Tibial artery (tissue), 4 donors: ENCODE measurements around the gene FGGY.
"Not testable (repeated sequence)": the region's sequence is repeated elsewhere in the genome, so short reads cannot be mapped to it uniquely, and the experiment has no call there.

ENCODE experiments used
- DNase-seq, 2 donors: peaks; one replicate each; pipeline ENCODE4 v3.0.0-alpha.2; 2019
- H3K27ac ChIP-seq, 2 donors: fragments of 200-600 bp; sonication (generic) in 1 of 2; 1 replicate in 1 of 2; 2 replicates in 1 of 2; pipeline ENCODE4 v1.5.1; 2018 to 2019; ENCODE audit warnings: mild to moderate bottlenecking in 1 of 2
- H3K27me3 ChIP-seq, 2 donors: fragments of 200-600 bp; sonication (generic) in 1 of 2; one replicate each; pipeline versions ENCODE4 v1.5.1 to v1.6.0; 2016 to 2019
- H3K36me3 ChIP-seq, 3 donors: fragments of 200-600 bp; sonication (generic) in 2 of 3; one replicate each; pipeline ENCODE4 v1.5.1; 2016 to 2019; ENCODE audit warnings: mild to moderate bottlenecking in 2 of 3
- H3K4me1 ChIP-seq, 4 donors: fragments of 200-600 bp; sonication (generic) in 2 of 4; 1 replicate in 3 of 4; 2 replicates in 1 of 4; pipeline ENCODE4 v1.5.1; 2016 to 2019
- H3K4me3 ChIP-seq, 2 donors: fragments of 200-600 bp; sonication (generic) in 1 of 2; 1 replicate in 1 of 2; 2 replicates in 1 of 2; pipeline ENCODE4 v1.5.1; 2018 to 2019; ENCODE audit warnings: mild to moderate bottlenecking in 2 of 2
- H3K9me3 ChIP-seq, 3 donors: fragments of 200-600 bp; sonication (generic) in 1 of 3; one replicate each; pipeline ENCODE4 v1.5.1; 2016 to 2019
- CTCF ChIP-seq, 2 experiments: fragments of 200-600 bp in 1 of 2; fragments of 450-650 bp in 1 of 2; IDR thresholded peaks; one replicate each; pipeline ENCODE4 v1.5.1; 2017 to 2019; ENCODE audit warnings: antibody characterized with exemption in 2 of 2, mild to moderate bottlenecking in 1 of 2, moderate library complexity in 1 of 2
- intact Hi-C: fragments of 100-400 bp; cut with DNase I; formaldehyde crosslinking; loops from one replicate; pipeline ENCODE4 v1.15.0; 2023; ENCODE audit warnings: low total_unique reads

The FGGY gene

GRCh38 chr1:59528900-59529299, 232.0 kb downstream of the FGGY start:
- intact Hi-C loops: loop anchor here (10.0 kb wide), 1 partner anchor 74 kb away; no protein-coding TSS in a partner anchor
- Histone ChIP-seq H3K4me3 (no peak overlapping the region), H3K36me3 (no peaks in the 10 kb centered on the region), H3K9me3 (no peaks in the 10 kb centered on the region), H3K27me3 (no peaks in the 10 kb centered on the region), H3K27ac (no peak overlapping the region), H3K4me1 (no peaks in the 10 kb centered on the region)
- TF ChIP-seq CTCF (IDR thresholded peaks at IDR 0.05): no peak
- DNase-seq: no peak

- H3K9me3 ChIP-seq: no peaks in the 10 kb centered on the region
- intact Hi-C loops: no loop called here
Observed at GRCh38 chr1:59530119-59530518, 233.2 kb downstream of the FGGY start.

GRCh38 chr1:59532102-59532501, 235.2 kb downstream of the FGGY start:
- no peaks in the 10 kb centered on the region for H3K36me3 ChIP-seq
- no peak for DNase-seq
- no peaks in the 10 kb centered on the region for H3K27me3 ChIP-seq
- intact Hi-C loops: no loop called here
- no peak overlapping the region for H3K4me3 ChIP-seq
- no peaks in the 10 kb centered on the region for H3K9me3 ChIP-seq
- no peaks in the 10 kb centered on the region for H3K4me1 ChIP-seq
- no peak for TF ChIP-seq CTCF (IDR thresholded peaks at IDR 0.05)
- H3K27ac ChIP-seq: no peak overlapping the region

More at GRCh38 chr1:59530119-59530518, 233.2 kb downstream of the FGGY start:
- Histone ChIP-seq H3K27ac (no peak overlapping the region), H3K4me1 (no peaks in the 10 kb centered on the region), H3K36me3 (no peaks in the 10 kb centered on the region), H3K4me3 (no peak overlapping the region), H3K27me3 (no peaks in the 10 kb centered on the region)
- no peak for DNase-seq
- no peak for TF ChIP-seq CTCF (IDR thresholded peaks at IDR 0.05)

GRCh38 chr1:59538476-59538875, 241.6 kb downstream of the FGGY start:
- intact Hi-C loops, H3K4me1 ChIP-seq, H3K27me3 ChIP-seq, H3K9me3 ChIP-seq, H3K4me3 ChIP-seq, DNase-seq, H3K27ac ChIP-seq, H3K36me3 ChIP-seq: not testable (repeated sequence)

GRCh38 chr1:59539961-59540681, 243.2 kb downstream of the FGGY start:
- no peak overlapping the region for H3K27ac ChIP-seq
- H3K9me3 ChIP-seq: no peaks in the 10 kb centered on the region
- no peaks in the 10 kb centered on the region for H3K27me3 ChIP-seq
- intact Hi-C loops: no loop called here
- peaks cover 0 to 5% (median 0%) of the 10 kb centered on the region in 4 donors for H3K4me1 ChIP-seq
- no peak for TF ChIP-seq CTCF (IDR thresholded peaks at IDR 0.05)
- no peak for DNase-seq
- H3K36me3 ChIP-seq: no peaks in the 10 kb centered on the region
- no peak overlapping the region for H3K4me3 ChIP-seq

- Histone ChIP-seq H3K27ac (no peak overlapping the region), H3K4me1 (peaks cover 0 to 5% (median 0%) of the 10 kb centered on the region in 4 donors), H3K36me3 (no peaks in the 10 kb centered on the region), H3K4me3 (no peak overlapping the region), H3K27me3 (no peaks in the 10 kb centered on the region), H3K9me3 (no peaks in the 10 kb centered on the region)
- no peak for TF ChIP-seq CTCF (IDR thresholded peaks at IDR 0.05)
- no peak for DNase-seq
- intact Hi-C loops: no loop called here
Observed at GRCh38 chr1:59541161-59541560, 244.3 kb downstream of the FGGY start.
